IMR-90 (cell line): ENCODE results near the gene FXR2. TPM values are rescaled to one million over a fixed set of nuclear protein-coding genes. Genes with fewer than 3 reads are reported as not detected.

ENCODE experiments used
- ATAC-seq: fragments of 200-7000 bp; cut with Tn5 transposase; 2 replicates; pipeline ENCODE4 v1.9.1; 2020; ENCODE audit warnings: low read depth, mild to moderate bottlenecking, moderate library complexity
- BruUV-seq: library from RNA; stranded (reverse); fragments of 400-500 nt; replicated peaks from 2 replicates; lab custom pipeline; 2021; lab: Mats Ljungman, UMichigan
- CTCF ChIA-PET: fragments of 300-600 bp; formaldehyde crosslinking; extraction: SDS; loops from one replicate; lab custom pipeline; 2021; ENCODE audit warnings: antibody characterized with exemption; lab: Yijun Ruan, JAX
- POLR2A ChIA-PET: fragments of 300-600 bp; sonication (Branson Sonifier 250); formaldehyde crosslinking; loops from one replicate; lab custom pipeline; 2022; ENCODE audit warnings: antibody characterized with exemption; ENCODE audit not compliant: unreplicated experiment; lab: Charles Lee
- DNase-seq: peaks from one replicate; pipeline ENCODE4 v3.0.0; 2013
- H2AFZ ChIP-seq: replicated peaks from 2 replicates; pipeline ENCODE3; 2013; ENCODE audit warnings: low read length, mild to moderate bottlenecking; ENCODE audit not compliant: poor library complexity
- H2AK5ac ChIP-seq: 2 replicates; pipeline ENCODE4 v1.6.1; 2013; ENCODE audit warnings: low read depth, low read length, inconsistent platforms
- H2AK9ac ChIP-seq: replicated peaks from 2 replicates; pipeline ENCODE3; 2013; ENCODE audit warnings: mild to moderate bottlenecking, low read depth, low read length, moderate library complexity; ENCODE audit not compliant: poor library complexity
- H2BK120ac ChIP-seq: 2 replicates; pipeline ENCODE4 v1.6.1; 2013; ENCODE audit warnings: low read depth, low read length, inconsistent platforms
- H2BK15ac ChIP-seq: 3 replicates; pipeline ENCODE4 v1.6.1; 2013; ENCODE audit warnings: low read depth, low read length, inconsistent platforms
- H2BK20ac ChIP-seq: 2 replicates; pipeline ENCODE4 v1.6.1; 2013; ENCODE audit warnings: low read depth, mild to moderate bottlenecking, inconsistent platforms, low read length, moderate library complexity
- H2BK5ac ChIP-seq: 2 replicates; pipeline ENCODE4 v1.6.1; 2013; ENCODE audit warnings: mild to moderate bottlenecking, low read depth, low read length, inconsistent platforms; ENCODE audit not compliant: poor library complexity, severe bottlenecking
- H3K14ac ChIP-seq: replicated peaks from 2 replicates; pipeline ENCODE4 v1.6.1; 2013; ENCODE audit warnings: low read depth, low read length, inconsistent platforms
- H3K18ac ChIP-seq: 2 replicates; pipeline ENCODE4 v1.6.1; 2013; ENCODE audit warnings: low read depth, low read length, control low read depth
- H3K23ac ChIP-seq: 2 replicates; pipeline ENCODE4 v1.6.1; 2013; ENCODE audit warnings: low read depth, low read length, inconsistent platforms
- H3K27ac ChIP-seq: 2 replicates; pipeline ENCODE4 v1.5.1; 2013; ENCODE audit warnings: mild to moderate bottlenecking, control low read depth, low read length; ENCODE audit not compliant: insufficient read depth
- H3K27me3 ChIP-seq: 2 replicates; pipeline ENCODE4 v1.6.1; 2013; ENCODE audit warnings: low read length; ENCODE audit not compliant: control insufficient read depth, insufficient read depth
- H3K36me3 ChIP-seq: 2 replicates; pipeline ENCODE4 v1.6.1; 2013; ENCODE audit warnings: low read length, mixed read lengths; ENCODE audit not compliant: control insufficient read depth, insufficient read depth
- H3K4ac ChIP-seq: 2 replicates; pipeline ENCODE4 v1.6.1; 2013; ENCODE audit warnings: low read depth, low read length, inconsistent platforms
- H3K4me1 ChIP-seq: 2 replicates; pipeline ENCODE4 v1.6.1; 2013; ENCODE audit warnings: low read length, mixed read lengths; ENCODE audit not compliant: control insufficient read depth, insufficient read depth
- H3K4me2 ChIP-seq: 2 replicates; pipeline ENCODE4 v1.6.1; 2013; ENCODE audit warnings: low read depth, mild to moderate bottlenecking, control low read depth, low read length, moderate library complexity
- H3K4me3 ChIP-seq: 2 replicates; pipeline ENCODE4 v1.5.1; 2013; ENCODE audit warnings: low read depth, mild to moderate bottlenecking, control low read depth, low read length, moderate library complexity; ENCODE audit not compliant: insufficient read depth
- H3K56ac ChIP-seq: 2 replicates; pipeline ENCODE4 v1.6.1; 2013; ENCODE audit warnings: low read length, inconsistent platforms; ENCODE audit not compliant: insufficient read depth; ENCODE audit errors: extremely low read depth
- H3K79me1 ChIP-seq, 2 experiments: 2 replicates each; pipeline ENCODE4 v1.6.1; 2013; ENCODE audit warnings: low read length in 2 of 2, inconsistent platforms in 1 of 2, low read depth in 1 of 2
- H3K9ac ChIP-seq: 2 replicates; pipeline ENCODE4 v1.6.1; 2013; ENCODE audit warnings: low read depth, low read length, control low read depth
- H3K9me1 ChIP-seq: 2 replicates; pipeline ENCODE4 v1.6.1; 2013; ENCODE audit warnings: low read length, inconsistent platforms; ENCODE audit not compliant: insufficient read depth
- H3K9me3 ChIP-seq: 2 replicates; pipeline ENCODE4 v1.6.1; 2013; ENCODE audit warnings: low read length; ENCODE audit not compliant: control insufficient read depth, insufficient read depth
- H4K20me1 ChIP-seq: 2 replicates; pipeline ENCODE4 v1.6.1; 2013; ENCODE audit warnings: low read length, inconsistent platforms; ENCODE audit not compliant: insufficient read depth
- H4K5ac ChIP-seq: 2 replicates; pipeline ENCODE4 v1.6.1; 2013; ENCODE audit warnings: mild to moderate bottlenecking, low read depth, low read length, control low read depth
- H4K8ac ChIP-seq, 2 experiments: 2 replicates each; pipeline ENCODE4 v1.6.1; 2013; ENCODE audit warnings: low read depth in 2 of 2, low read length in 2 of 2, control low read depth in 1 of 2, inconsistent platforms in 1 of 2
- H4K91ac ChIP-seq: 2 replicates; pipeline ENCODE4 v1.6.1; 2013; ENCODE audit warnings: low read depth, low read length, inconsistent platforms; ENCODE audit not compliant: insufficient read depth
- CTCF ChIP-seq: conservative IDR thresholded peaks from 2 replicates; pipeline ENCODE4 v1.5.1; 2012; ENCODE audit warnings: mild to moderate bottlenecking, low read depth, low read length, improper control_type of control experiment
- ELK1 ChIP-seq: fragments of 150-350 bp; IDR thresholded peaks from 2 replicates; pipeline ENCODE4 v1.6.1; 2016; ENCODE audit warnings: low read depth, mild to moderate bottlenecking, low read length, moderate library complexity, borderline replicate concordance
- MAFK ChIP-seq: IDR thresholded peaks from 2 replicates; pipeline ENCODE4 v1.6.1; 2012; ENCODE audit warnings: low read depth, low read length, improper control_type of control experiment
- NFE2L2 ChIP-seq: fragments of 150-350 bp; IDR thresholded peaks from 2 replicates; pipeline ENCODE4 v1.6.1; 2016; ENCODE audit warnings: low read depth, mild to moderate bottlenecking, low read length
- POLR2A ChIP-seq: IDR thresholded peaks from 2 replicates; pipeline ENCODE4 v1.6.1; 2012; ENCODE audit warnings: mild to moderate bottlenecking, low read depth, low read length
- RAD21 ChIP-seq: IDR thresholded peaks from 2 replicates; pipeline ENCODE4 v1.6.1; 2012; ENCODE audit warnings: low read length, improper control_type of control experiment
- RFX5 ChIP-seq: IDR thresholded peaks from 2 replicates; pipeline ENCODE4 v1.8.0; 2012; ENCODE audit warnings: low read depth, mild to moderate bottlenecking, low read length, moderate library complexity
- SMC3 ChIP-seq: fragments of 150-350 bp; IDR thresholded peaks from 2 replicates; pipeline ENCODE4 v1.6.1; 2016; ENCODE audit warnings: low read depth, mild to moderate bottlenecking, antibody characterized with exemption, low read length, moderate library complexity
- USF2 ChIP-seq: fragments of 150-350 bp; IDR thresholded peaks from 2 replicates; pipeline ENCODE4 v1.6.1; 2017; ENCODE audit warnings: mild to moderate bottlenecking, antibody characterized with exemption, low read length, low read depth
- WGBS, 2 experiments: methylation state at CpG; one replicate each; pipeline versions ENCODE4 v1.1.5 to v1.1.7; 2013; ENCODE audit warnings: missing lambda C conversion rate in 2 of 2; ENCODE audit not compliant: insufficient read length in 1 of 2; ENCODE audit errors: extremely low coverage in 2 of 2; 5-methylcytosine and 5-hydroxymethylcytosine counted together
- dilution Hi-C: fragments of 300-500 bp; cut with HindIII; formaldehyde crosslinking; loops from one replicate; pipeline ENCODE4 v1.14.3; 2018; ENCODE audit warnings: low sequenced_read_pairs; ENCODE audit not compliant: unreplicated experiment
- in situ Hi-C: fragments of 300-500 bp; cut with MboI; formaldehyde crosslinking; loops from 3 replicates; pipeline ENCODE4 v1.14.3; 2019; ENCODE audit warnings: low sequenced_read_pairs, inconsistent platforms, mixed read lengths
- intact Hi-C: fragments of 100-400 bp; cut with micrococcal nuclease; formaldehyde crosslinking; loops from 2 replicates; pipeline ENCODE4 v1.10.0; 2022
- polyA plus RNA-seq, 3 experiments: library from polyadenylated mRNA; depleted of rRNA; stranded (reverse); fragments of >200 nt; gene quantifications; 2 replicates each; pipeline ENCODE4 v1.2.3, GENCODE V29; 2012; ENCODE audit warnings: low replicate concordance in 1 of 3
- total RNA-seq: library from RNA; depleted of rRNA; stranded (reverse); fragments of >200 nt; gene quantifications from 2 replicates; pipeline ENCODE4 v1.2.3, GENCODE V29; 2012

FXR2 gene
- total and polyA plus RNA-seq, 2 of the 4 experiments (the other 2 are of a cell fraction), result 39.1 to 55.9 TPM

- Histone ChIP-seq H3K4me3 (peak overlapping the region; percentile 67), H2AK5ac (peak overlapping the region; percentile 87), H3K27ac (peak overlapping the region; percentile 22; the same call in 1 of the 2 replicates), H3K56ac (no peak overlapping the region), H3K9me1 (peaks cover 5% of the 10 kb centered on the region; the same call in 1 of the 2 replicates), H3K4ac (peak overlapping the region; percentile 81), H4K5ac (peak overlapping the region; percentile 88), H4K91ac (peak overlapping the region; percentile 63), H3K14ac (peak overlapping the region; percentile 58), H2BK15ac (no peak overlapping the region), H4K20me1 (no peaks in the 10 kb centered on the region), H2BK20ac (no peak overlapping the region), H3K18ac (peak overlapping the region; percentile 11; the same call in 1 of the 2 replicates), H3K9ac (peak overlapping the region; percentile 57), H3K4me2 (peak overlapping the region; percentile 87), H4K8ac (peak overlapping the region; percentile 71 to 88), H3K9me3 (no peaks in the 10 kb centered on the region), H2AFZ (peak overlapping the region; percentile 98), H3K36me3 (peaks cover 4% of the 10 kb centered on the region; the same call in 1 of the 2 replicates), H2AK9ac (peak overlapping the region; percentile 97), H2BK120ac (peak overlapping the region; percentile 54), H3K4me1 (peaks cover 8% of the 10 kb centered on the region), H2BK5ac (peak overlapping the region; percentile 18), H3K27me3 (no peaks in the 10 kb centered on the region), H3K23ac (peak overlapping the region; percentile 51), H3K79me1 (peaks cover 0 to 13% of the 10 kb centered on the region in 2 experiments; a peak in 2 of 4 replicates)
- ChIA-PET CTCF (interaction anchor here (0.6 to 1.8 kb wide), 2 partner anchors 11 to 36 kb away, joined by 3 to 8 read pairs; no protein-coding TSS in a partner anchor), POLR2A (interaction anchor here (0.5 kb wide), 1 partner anchor 136 kb away, joined by 5 read pairs; no protein-coding TSS in a partner anchor)
- dilution Hi-C loops, result no loop called here
- TF ChIP-seq RAD21 (no peak), NFE2L2 (no peak), MAFK (no peak), CTCF (no peak), USF2 (no peak), RFX5 (no peak), POLR2A (no peak), SMC3 (no peak), ELK1 (no peak)
- ATAC-seq (peak; percentile 38), DNase-seq (no peak)
- BruUV-seq, result no TSS peak
- WGBS, 2 experiments, result 82% methylated on average over 17 of the region's 20 CpGs; no CpG with 5 or more reads in 1 of the 2 experiments
- intact Hi-C loops, result no loop called here
- in situ Hi-C loops, result loop anchor here (5.0 to 25.0 kb wide), 3 partner anchors 37 to 487 kb away; partner anchors contain the start of genes KCTD11 and TMEM95
Observed at GRCh38 chr17:7549401-7550055, 65.2 kb downstream of the FXR2 start.
